ENCODE results near the gene SEC24A. TPM values are rescaled to one million over a fixed set of nuclear protein-coding genes. Genes with fewer than 3 reads are reported as not detected.
"Not testable (repeated sequence)": the region's sequence is repeated elsewhere in the genome, so short reads cannot be mapped to it uniquely, and the experiment has no call there.

The SEC24A gene
- total RNA-seq (2012; rRNA removed): 25.3 and 26.0 TPM in 2 replicates

GRCh38 chr5:134648425-134649162, at the start of gene SEC24A:
SEC24A (plus strand) TSS chr5:134648785; CDS start chr5:134649077, 292 bp downstream.
- peak within 1 kb of the TSS; percentile 98 for H3K4me3 ChIP-seq (ENCODE audit: low read length)
- H3K27me3 ChIP-seq (ENCODE audit: control insufficient read depth, insufficient read depth, low read length): no peaks in the 10 kb centered on the region
- no peaks in the 10 kb centered on the region for H3K36me3 ChIP-seq (ENCODE audit: insufficient read depth, low read length)
- peaks cover 12% of the 10 kb centered on the region for H3K4me1 ChIP-seq (ENCODE audit: control insufficient read depth, insufficient read depth, low read length)
- H3K9me3 ChIP-seq (replicated peaks; ENCODE audit: low read length): no peaks in the 10 kb centered on the region
- H3K9ac ChIP-seq (ENCODE audit: low read depth, low read length): peak within 1 kb of the TSS; percentile 98
- H3K4me2 ChIP-seq (ENCODE audit: low read length): peak within 1 kb of the TSS; percentile 94

GRCh38 chr5:134599820-134600219, 48.8 kb upstream of the SEC24A start:
- H3K9me3 ChIP-seq (replicated peaks; ENCODE audit: low read length); H3K4me1 ChIP-seq (ENCODE audit: control insufficient read depth, insufficient read depth, low read length); H3K4me2 ChIP-seq (ENCODE audit: low read length); H3K4me3 ChIP-seq (ENCODE audit: low read length); H3K9ac ChIP-seq (ENCODE audit: low read depth, low read length); H3K27me3 ChIP-seq (ENCODE audit: control insufficient read depth, insufficient read depth, low read length): not testable (repeated sequence)
- H3K36me3 ChIP-seq (ENCODE audit: insufficient read depth, low read length): peaks cover 17% of the 10 kb centered on the region

- no peak overlapping the region for H3K9ac ChIP-seq (ENCODE audit: low read depth, low read length)
- no peak overlapping the region for H3K4me3 ChIP-seq (ENCODE audit: low read length)
- peaks cover 23% of the 10 kb centered on the region for H3K36me3 ChIP-seq (ENCODE audit: insufficient read depth, low read length)
- no peaks in the 10 kb centered on the region for H3K9me3 ChIP-seq (replicated peaks; ENCODE audit: low read length)
- peaks cover 8% of the 10 kb centered on the region for H3K4me1 ChIP-seq (ENCODE audit: control insufficient read depth, insufficient read depth, low read length)
- no peaks in the 10 kb centered on the region for H3K27me3 ChIP-seq (ENCODE audit: control insufficient read depth, insufficient read depth, low read length)
- no peak overlapping the region for H3K4me2 ChIP-seq (ENCODE audit: low read length)
These were observed 48.0 kb upstream of the SEC24A start for GRCh38 chr5:134600600-134600999.

- Histone ChIP-seq H3K27me3 (ENCODE audit: control insufficient read depth, insufficient read depth, low read length) (no peaks in the 10 kb centered on the region), H3K4me1 (ENCODE audit: control insufficient read depth, insufficient read depth, low read length) (peaks cover 8% of the 10 kb centered on the region), H3K4me2 (ENCODE audit: low read length) (no peak overlapping the region), H3K9ac (ENCODE audit: low read depth, low read length) (no peak overlapping the region), H3K36me3 (ENCODE audit: insufficient read depth, low read length) (peaks cover 41% of the 10 kb centered on the region), H3K4me3 (ENCODE audit: low read length) (no peak overlapping the region), H3K9me3 (replicated peaks; ENCODE audit: low read length) (no peaks in the 10 kb centered on the region)
These were observed 45.5 kb upstream of the SEC24A start for GRCh38 chr5:134603059-134603458.

GRCh38 chr5:134604908-134605307, 43.7 kb upstream of the SEC24A start:
- Histone ChIP-seq H3K9me3 (replicated peaks; ENCODE audit: low read length) (no peaks in the 10 kb centered on the region), H3K4me3 (ENCODE audit: low read length) (no peak overlapping the region), H3K36me3 (ENCODE audit: insufficient read depth, low read length) (peaks cover 56% of the 10 kb centered on the region), H3K4me1 (ENCODE audit: control insufficient read depth, insufficient read depth, low read length) (peaks cover 8% of the 10 kb centered on the region), H3K9ac (ENCODE audit: low read depth, low read length) (no peak overlapping the region), H3K27me3 (ENCODE audit: control insufficient read depth, insufficient read depth, low read length) (no peaks in the 10 kb centered on the region), H3K4me2 (ENCODE audit: low read length) (no peak overlapping the region)

- Histone ChIP-seq H3K36me3 (ENCODE audit: insufficient read depth, low read length) (peaks cover 60% of the 10 kb centered on the region), H3K27me3 (ENCODE audit: control insufficient read depth, insufficient read depth, low read length) (no peaks in the 10 kb centered on the region), H3K9me3 (replicated peaks; ENCODE audit: low read length) (no peaks in the 10 kb centered on the region), H3K9ac (ENCODE audit: low read depth, low read length) (no peak overlapping the region), H3K4me3 (ENCODE audit: low read length) (no peak overlapping the region), H3K4me2 (ENCODE audit: low read length) (no peak overlapping the region), H3K4me1 (ENCODE audit: control insufficient read depth, insufficient read depth, low read length) (peaks cover 2% of the 10 kb centered on the region)
These were observed 41.9 kb upstream of the SEC24A start for GRCh38 chr5:134606726-134607125.

- Histone ChIP-seq H3K4me3 (ENCODE audit: low read length) (no peak overlapping the region), H3K4me2 (ENCODE audit: low read length) (no peak overlapping the region), H3K9me3 (replicated peaks; ENCODE audit: low read length) (no peaks in the 10 kb centered on the region), H3K9ac (ENCODE audit: low read depth, low read length) (no peak overlapping the region), H3K27me3 (ENCODE audit: control insufficient read depth, insufficient read depth, low read length) (no peaks in the 10 kb centered on the region), H3K4me1 (ENCODE audit: control insufficient read depth, insufficient read depth, low read length) (no peaks in the 10 kb centered on the region), H3K36me3 (ENCODE audit: insufficient read depth, low read length) (peaks cover 70% of the 10 kb centered on the region)
These were observed 40.0 kb upstream of the SEC24A start for GRCh38 chr5:134608555-134608954.

- Histone ChIP-seq H3K27me3 (ENCODE audit: control insufficient read depth, insufficient read depth, low read length) (no peaks in the 10 kb centered on the region), H3K36me3 (ENCODE audit: insufficient read depth, low read length) (peaks cover 71% of the 10 kb centered on the region), H3K4me1 (ENCODE audit: control insufficient read depth, insufficient read depth, low read length) (no peaks in the 10 kb centered on the region), H3K9ac (ENCODE audit: low read depth, low read length) (no peak overlapping the region), H3K9me3 (replicated peaks; ENCODE audit: low read length) (no peaks in the 10 kb centered on the region), H3K4me2 (ENCODE audit: low read length) (no peak overlapping the region), H3K4me3 (ENCODE audit: low read length) (no peak overlapping the region)
These were observed 39.2 kb upstream of the SEC24A start for GRCh38 chr5:134609232-134609851.

GRCh38 chr5:134610725-134611124, 37.9 kb upstream of the SEC24A start:
- Histone ChIP-seq H3K9me3 (replicated peaks; ENCODE audit: low read length) (no peaks in the 10 kb centered on the region), H3K36me3 (ENCODE audit: insufficient read depth, low read length) (peaks cover 65% of the 10 kb centered on the region), H3K27me3 (ENCODE audit: control insufficient read depth, insufficient read depth, low read length) (no peaks in the 10 kb centered on the region), H3K9ac (ENCODE audit: low read depth, low read length) (no peak overlapping the region), H3K4me2 (ENCODE audit: low read length) (no peak overlapping the region), H3K4me1 (ENCODE audit: control insufficient read depth, insufficient read depth, low read length) (no peaks in the 10 kb centered on the region), H3K4me3 (ENCODE audit: low read length) (no peak overlapping the region)

GRCh38 chr5:134611515-134611914, 37.1 kb upstream of the SEC24A start:
- H3K4me2 ChIP-seq (ENCODE audit: low read length): no peak overlapping the region
- H3K36me3 ChIP-seq (ENCODE audit: insufficient read depth, low read length): peaks cover 57% of the 10 kb centered on the region
- H3K27me3 ChIP-seq (ENCODE audit: control insufficient read depth, insufficient read depth, low read length): no peaks in the 10 kb centered on the region
- no peak overlapping the region for H3K4me3 ChIP-seq (ENCODE audit: low read length)
- no peak overlapping the region for H3K9ac ChIP-seq (ENCODE audit: low read depth, low read length)
- H3K9me3 ChIP-seq (replicated peaks; ENCODE audit: low read length): no peaks in the 10 kb centered on the region
- H3K4me1 ChIP-seq (ENCODE audit: control insufficient read depth, insufficient read depth, low read length): no peaks in the 10 kb centered on the region

- no peaks in the 10 kb centered on the region for H3K9me3 ChIP-seq (replicated peaks; ENCODE audit: low read length)
- H3K4me2 ChIP-seq (ENCODE audit: low read length): no peak overlapping the region
- no peaks in the 10 kb centered on the region for H3K27me3 ChIP-seq (ENCODE audit: control insufficient read depth, insufficient read depth, low read length)
- H3K36me3 ChIP-seq (ENCODE audit: insufficient read depth, low read length): peaks cover 40% of the 10 kb centered on the region
- H3K4me3 ChIP-seq (ENCODE audit: low read length): no peak overlapping the region
- no peaks in the 10 kb centered on the region for H3K4me1 ChIP-seq (ENCODE audit: control insufficient read depth, insufficient read depth, low read length)
- no peak overlapping the region for H3K9ac ChIP-seq (ENCODE audit: low read depth, low read length)
These were observed 34.0 kb upstream of the SEC24A start for GRCh38 chr5:134614450-134615085.

All from skeletal muscle satellite cell (primary cell).